Stimulated activated CD4-positive, alpha-beta T cell treated with anti-CD3 and anti-CD28 coated beads, Interleukin-2, amount 100 ng/mL, for 24 hours (primary cell): Measurements from ENCODE around the gene RAB11FIP4.

Experiments
- DNase-seq, 2 donors: peaks; one replicate each; pipeline ENCODE4 v3.0.0-alpha.2; 2020

RAB11FIP4 gene

DNA sequence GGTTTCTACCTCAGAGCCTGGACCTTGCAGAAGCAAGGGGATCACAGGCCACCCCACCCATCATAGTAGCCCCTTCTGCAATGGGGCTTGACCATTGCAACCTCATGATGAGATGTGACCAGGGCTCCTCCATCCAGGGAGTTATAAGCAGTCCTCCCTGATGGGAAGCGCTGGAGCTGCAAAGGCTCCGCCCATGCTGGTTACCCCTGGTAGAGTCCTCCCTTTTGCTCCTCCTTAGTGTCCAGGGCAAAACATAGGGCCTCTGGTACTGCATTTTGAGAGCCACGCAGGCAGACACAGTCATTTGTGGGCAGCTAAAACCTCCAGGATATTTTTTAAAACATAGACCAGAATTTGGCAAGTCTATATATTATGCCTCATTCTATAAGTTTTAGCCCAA, 161.1 kb downstream of the RAB11FIP4 start:
- DNase-seq = no peak

DNA sequence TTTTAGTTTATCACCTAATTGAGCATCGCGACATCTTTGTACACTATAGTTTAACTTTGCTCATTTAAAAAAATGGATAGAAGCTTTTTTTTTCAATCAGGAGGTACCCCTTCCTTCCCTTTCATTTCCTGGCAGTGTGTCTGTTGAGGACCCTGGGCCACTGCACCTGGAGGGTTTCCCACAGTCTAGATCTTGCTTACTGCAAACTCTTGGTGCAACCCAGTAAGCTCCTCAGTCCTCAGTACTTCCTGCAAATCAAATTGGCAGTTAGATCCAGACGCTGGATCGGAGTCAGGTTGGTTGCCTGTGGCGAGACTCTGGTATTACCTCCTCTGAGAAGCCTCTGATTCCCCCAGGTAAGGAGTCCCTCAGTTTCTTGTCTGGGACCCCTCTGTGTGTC, 162.0 kb downstream of the RAB11FIP4 start:
- no peak for DNase-seq

DNA sequence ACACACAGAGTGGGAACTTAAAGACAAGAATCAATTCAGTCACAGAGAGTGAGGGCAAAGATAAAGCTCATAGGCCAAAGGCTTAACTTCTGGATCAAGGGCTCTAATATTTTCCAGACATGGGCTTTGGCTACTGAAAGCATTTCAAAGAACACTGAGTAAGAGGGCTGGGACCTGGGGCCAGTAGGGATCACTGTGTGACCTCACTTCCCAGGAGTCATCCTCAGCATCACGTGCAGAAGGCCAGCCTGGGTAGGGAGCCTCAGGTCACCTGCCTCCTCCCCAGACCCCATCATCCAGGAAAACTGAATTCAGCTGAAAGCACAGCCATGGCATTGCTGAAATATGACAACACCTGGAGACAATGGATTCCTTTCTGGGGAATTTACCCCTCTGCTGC, 163.5 kb downstream of the RAB11FIP4 start:
- no peak for DNase-seq

- DNase-seq = no peak
These were observed 165.6 kb downstream of the RAB11FIP4 start for GRCh38 chr17:31556969-31557645.

DNA sequence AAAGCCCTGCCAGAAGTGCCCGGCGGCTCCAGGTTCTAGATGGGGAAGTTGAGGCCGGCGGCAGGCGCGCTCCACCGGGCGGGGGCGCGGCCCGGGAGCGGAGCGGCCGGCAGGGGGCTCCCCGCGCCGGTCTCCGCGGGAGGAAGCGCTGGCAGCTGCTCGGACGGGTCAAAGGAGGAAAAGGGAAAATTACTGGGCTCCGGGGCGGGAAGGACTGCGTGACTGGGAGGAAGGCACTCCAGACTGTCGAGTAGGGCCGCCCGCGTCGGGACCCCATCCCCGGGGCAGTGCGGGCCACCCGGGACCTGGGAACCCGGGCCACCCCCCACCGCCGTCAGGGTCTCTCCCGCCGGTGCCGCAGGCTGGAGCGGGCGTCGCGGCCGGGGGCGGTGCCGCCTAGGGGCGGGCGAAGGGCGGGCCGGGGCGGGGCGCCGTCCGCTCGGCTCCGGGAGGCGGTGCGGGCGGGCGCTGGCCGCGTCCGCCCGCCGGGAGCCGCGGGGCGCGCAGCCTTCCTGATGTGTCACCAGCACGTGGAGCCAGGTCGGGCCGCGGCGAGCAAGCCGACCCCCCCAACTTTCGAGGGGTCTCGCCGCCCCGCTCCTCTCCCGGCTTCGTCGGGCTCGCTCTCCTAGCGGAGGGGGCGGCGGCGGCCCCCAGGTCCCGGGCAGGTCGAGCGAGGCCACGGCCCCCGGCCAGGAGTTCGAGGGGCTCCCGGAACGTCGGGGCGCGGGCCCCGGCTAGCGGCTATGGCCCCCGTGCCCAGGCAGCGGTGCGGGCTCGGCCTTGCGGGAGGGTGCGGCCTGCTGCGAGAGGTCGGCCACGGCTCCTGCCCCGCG, 167.5 kb downstream of the RAB11FIP4 start:
- DNase-seq = peak; percentile 55 to 72

DNA sequence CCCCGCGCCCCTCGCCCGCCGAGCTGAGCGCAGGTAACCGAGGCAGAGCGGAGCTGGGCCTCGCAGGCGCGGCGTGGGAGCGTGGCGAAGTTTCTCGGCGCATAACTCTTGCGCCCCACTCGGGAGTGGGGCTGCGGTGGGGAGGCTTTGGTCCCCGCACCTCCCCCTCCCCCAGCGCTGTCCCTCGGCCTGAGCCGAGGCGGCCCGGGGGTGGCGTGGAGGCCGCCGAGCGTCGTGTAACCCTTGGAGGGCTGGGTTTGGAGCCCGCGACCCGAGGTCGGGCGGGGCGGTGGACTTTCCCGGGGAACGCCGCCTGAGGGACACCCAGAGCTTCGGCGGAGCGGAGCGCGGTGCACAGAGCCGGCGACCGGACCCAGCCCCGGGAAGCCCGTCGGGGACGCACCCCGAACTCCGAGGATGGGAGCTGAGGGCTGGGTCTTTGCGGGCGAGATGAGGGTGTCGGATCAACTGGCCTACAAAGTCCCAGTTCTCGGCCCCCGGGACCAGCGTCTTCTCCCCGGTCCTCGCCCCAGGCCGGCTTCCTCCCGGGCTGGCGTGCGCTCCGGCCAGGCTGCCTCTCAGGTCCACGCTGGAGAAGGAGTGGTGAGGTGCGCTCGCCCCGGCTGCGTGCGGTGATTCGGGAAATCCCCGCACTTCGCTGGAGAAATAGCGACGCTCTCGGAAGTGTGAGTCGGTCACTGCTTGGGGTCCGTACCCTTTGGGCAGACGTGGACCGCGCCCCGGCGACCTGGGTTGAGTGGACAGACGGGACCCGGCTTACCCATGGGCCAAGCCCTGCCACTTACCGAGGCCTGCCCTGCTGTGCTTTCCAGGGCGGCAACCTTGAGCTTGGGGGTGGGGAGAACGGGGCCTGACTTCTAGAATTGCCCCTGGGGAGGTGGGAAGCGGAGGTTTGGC, 168.4 kb downstream of the RAB11FIP4 start:
- DNase-seq = no peak

DNA sequence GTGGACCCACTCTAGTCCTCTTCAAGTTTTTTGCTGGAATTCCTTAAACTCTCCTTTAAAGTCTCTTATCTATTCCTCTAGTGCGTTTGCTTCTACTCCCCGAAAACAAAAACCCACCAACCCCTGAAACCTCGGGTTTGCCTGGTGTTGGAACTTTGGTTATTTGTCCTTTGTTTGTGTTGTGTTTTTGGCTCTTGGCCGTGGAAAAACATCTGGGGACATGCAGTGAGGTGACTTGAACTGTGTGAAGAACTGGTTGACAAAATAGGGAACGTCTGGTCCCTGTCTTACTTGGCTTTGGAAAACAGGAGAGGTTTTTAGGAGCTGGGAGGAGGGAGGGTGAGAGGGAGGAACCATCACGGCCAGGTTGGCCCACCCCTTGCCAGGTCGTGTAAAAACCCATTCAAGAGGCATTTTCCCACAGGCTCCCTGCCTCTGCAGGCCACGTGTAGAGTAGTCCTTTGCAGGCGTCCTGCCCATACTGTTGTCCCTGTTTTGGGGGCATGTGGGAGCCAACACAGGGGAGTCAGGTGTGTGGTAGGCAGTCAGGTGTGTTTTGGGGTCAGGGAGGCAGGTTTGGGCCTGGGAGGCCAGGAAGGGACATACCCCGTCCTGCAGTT, 169.3 kb downstream of the RAB11FIP4 start:
- DNase-seq = no peak

GRCh38 chr17:31561469-31562375, 170.2 kb downstream of the RAB11FIP4 start:
- DNase-seq = no peak

DNA sequence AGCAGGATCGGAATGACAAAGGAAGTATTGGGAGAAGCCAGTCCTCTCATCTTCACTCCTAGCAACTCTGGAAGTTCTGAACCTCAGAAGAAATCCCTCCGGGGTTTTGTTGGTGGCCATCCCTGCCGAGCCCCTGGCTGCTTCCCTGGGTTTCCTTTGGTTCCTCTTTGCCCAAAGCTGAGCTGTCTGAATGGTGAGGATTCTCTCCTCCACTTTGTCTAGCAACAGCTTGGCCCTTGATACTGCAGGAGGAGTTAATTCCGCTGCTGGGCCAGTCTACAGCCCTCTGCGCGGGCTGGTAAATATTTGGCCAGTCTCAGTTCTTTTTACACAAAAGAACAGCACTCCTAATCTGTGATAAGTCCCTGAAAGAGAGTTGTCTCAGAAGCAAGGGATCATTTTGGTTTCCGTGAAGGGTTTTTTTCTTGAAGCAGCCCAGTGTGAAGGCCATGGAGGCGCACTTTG, 170.9 kb downstream of the RAB11FIP4 start:
- DNase-seq = no peak

DNA sequence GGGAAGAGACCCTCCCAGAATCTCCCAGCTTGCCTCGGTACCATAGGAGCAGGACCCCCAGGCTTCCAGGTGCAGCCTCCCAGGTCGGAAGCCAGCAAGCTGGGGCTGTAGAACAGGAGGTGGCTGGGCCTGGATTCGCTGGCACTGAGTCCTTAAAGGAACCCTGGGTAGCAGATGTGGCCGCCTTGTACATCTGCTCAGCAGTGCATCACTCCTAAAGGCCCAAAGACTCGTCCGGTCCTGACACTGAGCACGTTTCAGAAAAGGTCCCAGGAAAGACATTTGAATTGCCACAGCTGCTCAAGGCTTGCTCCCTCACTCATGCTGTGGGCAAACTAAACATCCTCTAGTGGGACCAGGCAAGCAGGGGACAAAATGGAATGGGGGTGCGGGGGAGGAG, 172.8 kb downstream of the RAB11FIP4 start:
- DNase-seq = no peak

- DNase-seq = no peak
These were observed 173.4 kb downstream of the RAB11FIP4 start for GRCh38 chr17:31564883-31565301.

GRCh38 chr17:31565652-31566051, 174.2 kb downstream of the RAB11FIP4 start:
- DNase-seq = no peak

- DNase-seq = no peak
These were observed 174.9 kb downstream of the RAB11FIP4 start for GRCh38 chr17:31566247-31566991.

DNA sequence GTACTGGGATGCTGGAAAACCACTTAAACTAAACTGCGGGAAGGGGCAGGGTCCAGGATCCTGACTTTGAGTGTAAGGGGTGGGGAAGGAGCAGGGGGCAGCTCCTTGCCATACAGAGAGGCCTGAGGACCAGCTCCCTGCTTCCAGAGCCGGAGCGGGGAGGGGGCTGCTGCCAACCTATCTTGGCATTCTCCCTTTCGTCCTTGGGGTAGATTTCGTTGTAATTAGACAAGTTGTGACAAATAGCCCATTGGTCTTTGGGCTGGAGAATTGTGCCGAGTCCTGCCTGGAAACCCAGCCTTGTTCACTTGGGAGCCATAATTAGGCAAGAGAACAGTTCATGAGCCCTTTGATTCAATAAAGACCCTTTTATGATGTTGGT, 175.5 kb downstream of the RAB11FIP4 start:
- no peak for DNase-seq

- no peak for DNase-seq
These were observed 176.6 kb downstream of the RAB11FIP4 start for GRCh38 chr17:31568121-31568520.

DNA sequence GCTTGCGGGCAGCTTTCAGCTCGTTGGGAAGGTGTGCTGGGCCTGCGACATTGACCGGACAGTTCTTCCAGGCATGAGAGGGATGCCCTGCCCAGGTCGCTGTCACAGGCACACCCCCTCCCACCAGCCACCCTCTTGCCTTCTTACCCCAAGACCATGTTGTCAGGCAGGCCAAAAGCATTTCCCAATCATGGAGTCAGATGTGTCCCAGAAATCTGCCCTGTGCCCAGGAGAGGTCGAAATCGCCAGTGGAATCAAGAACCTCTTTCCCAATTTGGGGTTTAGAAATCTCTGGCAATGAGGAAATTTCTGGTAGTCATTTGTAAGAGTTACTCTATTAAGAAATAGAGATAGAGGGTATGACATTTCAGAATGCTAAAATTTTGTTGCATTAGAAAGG, 177.1 kb downstream of the RAB11FIP4 start:
- no peak for DNase-seq

- DNase-seq = no peak
These were observed 178.8 kb downstream of the RAB11FIP4 start for GRCh38 chr17:31570231-31570630.

DNA sequence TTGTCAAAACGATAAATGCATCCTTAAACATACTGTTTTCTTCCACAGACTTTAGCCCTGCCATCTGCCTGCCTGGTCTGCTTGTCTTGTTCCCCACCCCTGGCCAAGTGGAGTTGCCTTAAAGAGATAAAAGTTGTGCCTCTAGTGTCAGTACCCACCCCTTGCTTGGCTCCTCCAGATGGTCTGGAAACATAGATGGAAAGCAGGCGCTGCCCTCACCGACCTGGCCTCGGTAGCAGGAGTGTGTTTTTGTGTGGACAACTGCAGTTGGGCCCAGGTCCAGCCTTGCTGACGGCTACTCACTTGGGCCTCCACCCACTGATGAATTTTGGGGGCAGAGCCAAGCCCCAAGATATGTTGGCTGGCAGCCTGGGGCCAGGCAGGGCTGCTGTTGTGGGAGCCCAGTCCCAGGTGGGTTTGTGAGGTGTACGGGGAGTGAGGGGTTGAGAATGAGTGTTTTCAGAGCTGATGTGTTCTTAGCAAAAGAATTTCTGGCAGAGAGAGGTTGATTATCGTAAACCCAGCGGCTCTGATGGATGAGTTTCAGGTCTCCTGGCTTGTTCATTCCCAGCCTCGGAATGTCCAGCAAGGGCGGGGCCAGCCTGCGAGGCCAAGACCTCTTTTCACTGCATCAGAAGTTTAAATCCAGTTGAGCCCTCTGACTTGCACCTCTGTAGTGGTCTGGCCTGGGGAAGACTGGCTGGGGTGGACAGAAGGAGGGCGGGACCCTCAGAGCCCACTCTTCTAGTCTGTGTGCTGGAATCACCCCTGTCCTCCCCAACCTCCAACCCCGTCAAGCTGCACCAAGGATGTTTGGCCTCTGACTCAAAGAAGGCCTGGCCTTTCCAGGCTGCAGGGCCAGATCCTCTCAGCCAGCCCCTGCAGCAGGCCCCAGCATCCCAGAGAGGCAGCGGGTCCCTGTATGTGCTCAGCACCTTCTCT, 179.7 kb downstream of the RAB11FIP4 start:
- no peak for DNase-seq

GRCh38 chr17:31572341-31572740, 180.9 kb downstream of the RAB11FIP4 start:
- DNase-seq = no peak

DNA sequence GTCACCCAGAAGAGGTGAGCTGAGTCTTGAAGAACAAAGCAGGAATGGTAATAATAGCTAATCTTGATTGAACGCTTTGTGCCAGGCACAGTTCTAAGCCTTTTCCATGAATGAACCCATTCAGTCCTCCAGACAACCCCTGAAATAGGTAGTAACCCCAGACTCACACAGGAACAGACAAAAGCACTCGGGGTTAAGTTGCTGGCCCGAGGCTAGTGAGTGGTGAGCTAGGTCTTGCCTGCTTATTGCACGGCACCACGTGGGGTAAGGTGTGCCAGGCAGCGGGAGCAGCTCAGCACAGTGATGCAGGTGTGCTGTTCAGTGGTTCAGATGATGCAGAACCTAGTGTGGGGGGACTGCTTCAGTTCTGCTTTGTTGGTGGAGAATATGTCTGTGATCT, 181.6 kb downstream of the RAB11FIP4 start:
- DNase-seq = no peak
